Neural cell (in vitro differentiated cells): Measurements from ENCODE around the gene IGF1R. TPM values are rescaled to one million over a fixed set of nuclear protein-coding genes. Genes with fewer than 3 reads are reported as not detected.

Experiments used
- H2AFZ ChIP-seq: fragments of 200-600, 300-800 bp; sonication (generic), shearing (Covaris generic); 2 replicates; pipeline ENCODE4 v1.6.0; 2014; ENCODE audit warnings: low read depth, mild to moderate bottlenecking, antibody characterized with exemption, low read length, moderate library complexity
- H3F3A ChIP-seq: fragments of 200-600 bp; shearing (Covaris generic); 2 replicates; pipeline ENCODE4 v1.6.1; 2016; ENCODE audit warnings: mild to moderate bottlenecking, moderate library complexity, mixed read lengths, antibody characterized with exemption, low read length; ENCODE audit not compliant: insufficient read depth, poor library complexity, severe bottlenecking
- H3K27ac ChIP-seq: fragments of 200-600, 300-800 bp; sonication (generic), shearing (Covaris generic); 2 replicates; pipeline ENCODE4 v1.5.1; 2014; ENCODE audit warnings: mild to moderate bottlenecking, low read length, moderate library complexity
- H3K27me3 ChIP-seq: fragments of 300-800, 200-600 bp; sonication (generic), shearing (Covaris generic); 2 replicates; pipeline ENCODE4 v1.6.0; 2014; ENCODE audit warnings: mild to moderate bottlenecking, low read depth, low read length, moderate library complexity; ENCODE audit not compliant: insufficient read depth
- H3K36me3 ChIP-seq: fragments of 300-800, 200-600 bp; sonication (generic), shearing (Covaris generic); 2 replicates; pipeline ENCODE4 v1.5.1; 2014; ENCODE audit warnings: mild to moderate bottlenecking, antibody characterized with exemption, low read length, moderate library complexity; ENCODE audit not compliant: insufficient read depth
- H3K4me2 ChIP-seq: fragments of 300-800, 200-600 bp; sonication (generic), shearing (Covaris generic); 2 replicates; pipeline ENCODE4 v1.6.0; 2014; ENCODE audit warnings: mild to moderate bottlenecking, low read length
- H3K4me3 ChIP-seq: fragments of 300-800, 200-600 bp; sonication (generic), shearing (Covaris generic); 2 replicates; pipeline ENCODE4 v1.5.1; 2014; ENCODE audit warnings: mild to moderate bottlenecking, low read length, moderate library complexity
- H3K79me2 ChIP-seq: fragments of 200-600 bp; shearing (Covaris generic); replicated peaks from 2 replicates; pipeline ENCODE4 v1.6.0; 2014; ENCODE audit warnings: mild to moderate bottlenecking, low read length, moderate library complexity; ENCODE audit not compliant: insufficient read depth
- H3K9ac ChIP-seq: fragments of 300-800, 200-600 bp; sonication (generic), shearing (Covaris generic); 2 replicates; pipeline ENCODE4 v1.6.1; 2016; ENCODE audit warnings: mild to moderate bottlenecking, low read length, mixed read lengths
- H3K9me2 ChIP-seq: fragments of 200-600 bp; shearing (Covaris generic); 2 replicates; pipeline ENCODE4 v1.6.1; 2016; ENCODE audit warnings: mild to moderate bottlenecking, low read length, mixed read lengths; ENCODE audit not compliant: insufficient read depth
- H3K9me3 ChIP-seq: fragments of 200-600, 300-800 bp; sonication (generic), shearing (Covaris generic); 2 replicates; pipeline ENCODE4 v1.6.1; 2016; ENCODE audit warnings: mild to moderate bottlenecking, mixed run types, low read length, moderate library complexity, mixed read lengths
- H4K20me1 ChIP-seq: fragments of 200-600 bp; shearing (Covaris generic); 2 replicates; pipeline ENCODE4 v1.6.1; 2016; ENCODE audit warnings: mild to moderate bottlenecking, mixed run types; ENCODE audit not compliant: insufficient read depth
- CTCF ChIP-seq: fragments of 450-650 bp; IDR thresholded peaks from 2 replicates; pipeline ENCODE4 v1.5.1; 2014; ENCODE audit warnings: antibody characterized with exemption, mild to moderate bottlenecking, moderate library complexity; ENCODE audit not compliant: poor library complexity, severe bottlenecking
- EP300 ChIP-seq: fragments of 450-650 bp; conservative IDR thresholded peaks from 2 replicates; pipeline ENCODE4 v1.6.1; 2014; ENCODE audit warnings: antibody characterized with exemption, mild to moderate bottlenecking, moderate library complexity; ENCODE audit not compliant: poor library complexity, severe bottlenecking
- EZH2 ChIP-seq: fragments of 200-600, 300-800 bp; shearing (Covaris generic), sonication (generic); IDR thresholded peaks from 2 replicates; pipeline ENCODE4 v1.6.1; 2014; ENCODE audit warnings: antibody characterized with exemption, low read length, borderline replicate concordance, mild to moderate bottlenecking; ENCODE audit not compliant: insufficient read depth, poor library complexity, severe bottlenecking
- MXI1 ChIP-seq: fragments of 450-650 bp; conservative IDR thresholded peaks from 2 replicates; pipeline ENCODE4 v1.6.1; 2014; ENCODE audit warnings: antibody characterized with exemption, mild to moderate bottlenecking; ENCODE audit not compliant: poor library complexity, severe bottlenecking
- POLR2AphosphoS5 ChIP-seq: IDR thresholded peaks from 2 replicates; pipeline ENCODE4 v1.6.1; 2012
- RAD21 ChIP-seq: fragments of 450-650 bp; conservative IDR thresholded peaks from 2 replicates; pipeline ENCODE4 v1.6.1; 2014; ENCODE audit warnings: antibody characterized with exemption, mild to moderate bottlenecking, moderate library complexity
- SMC3 ChIP-seq: fragments of 450-650 bp; conservative IDR thresholded peaks from 2 replicates; pipeline ENCODE4 v1.6.1; 2014; ENCODE audit warnings: antibody characterized with exemption, mild to moderate bottlenecking, moderate library complexity; ENCODE audit not compliant: poor library complexity
- TAF1 ChIP-seq: IDR thresholded peaks from 2 replicates; pipeline ENCODE4 v1.6.1; 2012; ENCODE audit warnings: low read depth
- polyA plus RNA-seq: library from polyadenylated mRNA; depleted of rRNA; stranded (reverse); fragments of >200 nt; gene quantifications from 2 replicates; pipeline ENCODE4 v1.2.3, GENCODE V29; 2014
- TF ChIP-seq, protein P1 (sequence below): IDR thresholded peaks from 2 replicates; pipeline ENCODE4 v1.6.1; 2012; ENCODE audit warnings: borderline replicate concordance

Gene IGF1R
- polyA plus RNA-seq, 1 donor from 2014 or later = 10.9 TPM

DNA sequence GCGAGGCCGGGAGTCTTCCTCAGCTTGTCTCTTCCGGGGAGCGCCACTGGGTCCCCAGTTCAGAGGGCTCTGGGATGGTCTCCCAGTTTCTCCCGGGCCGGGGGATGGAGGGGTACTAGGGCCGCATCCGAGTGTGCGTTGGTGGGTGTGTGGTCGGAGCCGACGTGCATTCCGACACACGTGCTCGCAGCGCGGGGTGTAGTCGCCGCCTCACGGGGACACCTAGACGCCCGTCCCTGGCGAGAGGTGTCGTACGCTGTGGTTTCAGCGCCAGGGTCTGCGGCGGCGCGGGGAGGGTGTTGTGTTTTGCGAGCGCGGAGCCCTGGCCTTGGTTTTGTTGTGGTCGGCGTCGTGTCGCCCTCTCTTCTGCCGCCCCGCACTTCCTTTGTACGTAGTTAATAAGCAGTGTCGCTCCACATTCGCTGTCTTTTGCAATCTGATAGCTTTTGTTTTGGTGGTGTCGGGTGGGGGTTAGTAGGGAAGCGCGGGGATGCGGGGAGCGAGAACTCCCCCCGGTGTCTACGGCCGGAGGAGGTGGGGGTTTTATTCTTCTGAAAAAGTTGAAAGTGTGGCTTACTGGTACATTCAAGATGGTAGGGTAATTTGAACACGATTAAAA, 2.2 kb downstream of the IGF1R start:
- Histone ChIP-seq H3K4me2 (peak overlapping the region; percentile 56), H3K4me3 (peak overlapping the region; percentile 95), H3F3A (peaks cover 2% of the 10 kb centered on the region), H3K79me2 (peaks cover 62% of the 10 kb centered on the region), H3K27me3 (no peaks in the 10 kb centered on the region), H3K9me3 (no peaks in the 10 kb centered on the region), H2AFZ (no peak overlapping the region), H3K36me3 (no peaks in the 10 kb centered on the region), H3K27ac (no peak overlapping the region), H4K20me1 (peaks cover 35% of the 10 kb centered on the region), H3K9me2 (no peaks in the 10 kb centered on the region), H3K9ac (peak overlapping the region; percentile 75)
- TF ChIP-seq MXI1 = peak; percentile 90
- TF ChIP-seq, protein P1, sequence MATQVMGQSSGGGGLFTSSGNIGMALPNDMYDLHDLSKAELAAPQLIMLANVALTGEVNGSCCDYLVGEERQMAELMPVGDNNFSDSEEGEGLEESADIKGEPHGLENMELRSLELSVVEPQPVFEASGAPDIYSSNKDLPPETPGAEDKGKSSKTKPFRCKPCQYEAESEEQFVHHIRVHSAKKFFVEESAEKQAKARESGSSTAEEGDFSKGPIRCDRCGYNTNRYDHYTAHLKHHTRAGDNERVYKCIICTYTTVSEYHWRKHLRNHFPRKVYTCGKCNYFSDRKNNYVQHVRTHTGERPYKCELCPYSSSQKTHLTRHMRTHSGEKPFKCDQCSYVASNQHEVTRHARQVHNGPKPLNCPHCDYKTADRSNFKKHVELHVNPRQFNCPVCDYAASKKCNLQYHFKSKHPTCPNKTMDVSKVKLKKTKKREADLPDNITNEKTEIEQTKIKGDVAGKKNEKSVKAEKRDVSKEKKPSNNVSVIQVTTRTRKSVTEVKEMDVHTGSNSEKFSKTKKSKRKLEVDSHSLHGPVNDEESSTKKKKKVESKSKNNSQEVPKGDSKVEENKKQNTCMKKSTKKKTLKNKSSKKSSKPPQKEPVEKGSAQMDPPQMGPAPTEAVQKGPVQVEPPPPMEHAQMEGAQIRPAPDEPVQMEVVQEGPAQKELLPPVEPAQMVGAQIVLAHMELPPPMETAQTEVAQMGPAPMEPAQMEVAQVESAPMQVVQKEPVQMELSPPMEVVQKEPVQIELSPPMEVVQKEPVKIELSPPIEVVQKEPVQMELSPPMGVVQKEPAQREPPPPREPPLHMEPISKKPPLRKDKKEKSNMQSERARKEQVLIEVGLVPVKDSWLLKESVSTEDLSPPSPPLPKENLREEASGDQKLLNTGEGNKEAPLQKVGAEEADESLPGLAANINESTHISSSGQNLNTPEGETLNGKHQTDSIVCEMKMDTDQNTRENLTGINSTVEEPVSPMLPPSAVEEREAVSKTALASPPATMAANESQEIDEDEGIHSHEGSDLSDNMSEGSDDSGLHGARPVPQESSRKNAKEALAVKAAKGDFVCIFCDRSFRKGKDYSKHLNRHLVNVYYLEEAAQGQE = no peak

DNA sequence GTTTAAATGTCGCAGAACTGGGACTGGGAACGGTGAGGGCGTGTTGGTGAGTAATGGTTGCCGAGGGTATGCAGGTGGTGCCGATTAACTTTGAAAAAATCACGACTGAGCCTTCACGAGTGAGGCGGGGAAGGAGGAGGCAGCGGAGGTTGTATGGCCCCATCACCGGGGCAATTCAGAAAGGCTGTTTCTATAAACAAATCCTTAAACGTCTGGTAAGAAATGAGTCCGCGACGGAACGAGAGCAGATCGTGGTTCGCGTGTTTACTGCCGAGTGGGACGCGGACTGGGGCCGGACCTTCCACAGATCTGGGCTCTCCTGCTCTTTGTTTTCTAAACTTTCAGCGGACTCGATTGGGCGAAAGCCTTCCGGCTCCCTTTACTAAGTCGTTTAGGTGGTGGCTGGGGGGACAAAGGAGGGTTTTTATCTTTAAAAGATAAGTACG, 2.7 kb downstream of the IGF1R start:
- no peak overlapping the region for H3K27ac ChIP-seq
- no peaks in the 10 kb centered on the region for H3K9me2 ChIP-seq
- H3K4me2 ChIP-seq = peak overlapping the region; percentile 56
- TF ChIP-seq EP300 = no peak
- TF ChIP-seq RAD21 = no peak
- peaks cover 2% of the 10 kb centered on the region for H3F3A ChIP-seq
- H3K4me3 ChIP-seq = peak overlapping the region; percentile 95
- peaks cover 35% of the 10 kb centered on the region for H4K20me1 ChIP-seq
- peaks cover 68% of the 10 kb centered on the region for H3K79me2 ChIP-seq
- no peaks in the 10 kb centered on the region for H3K27me3 ChIP-seq
- H2AFZ ChIP-seq = no peak overlapping the region
- no peaks in the 10 kb centered on the region for H3K9me3 ChIP-seq
- H3K9ac ChIP-seq = peak overlapping the region; percentile 75
- no peaks in the 10 kb centered on the region for H3K36me3 ChIP-seq

DNA sequence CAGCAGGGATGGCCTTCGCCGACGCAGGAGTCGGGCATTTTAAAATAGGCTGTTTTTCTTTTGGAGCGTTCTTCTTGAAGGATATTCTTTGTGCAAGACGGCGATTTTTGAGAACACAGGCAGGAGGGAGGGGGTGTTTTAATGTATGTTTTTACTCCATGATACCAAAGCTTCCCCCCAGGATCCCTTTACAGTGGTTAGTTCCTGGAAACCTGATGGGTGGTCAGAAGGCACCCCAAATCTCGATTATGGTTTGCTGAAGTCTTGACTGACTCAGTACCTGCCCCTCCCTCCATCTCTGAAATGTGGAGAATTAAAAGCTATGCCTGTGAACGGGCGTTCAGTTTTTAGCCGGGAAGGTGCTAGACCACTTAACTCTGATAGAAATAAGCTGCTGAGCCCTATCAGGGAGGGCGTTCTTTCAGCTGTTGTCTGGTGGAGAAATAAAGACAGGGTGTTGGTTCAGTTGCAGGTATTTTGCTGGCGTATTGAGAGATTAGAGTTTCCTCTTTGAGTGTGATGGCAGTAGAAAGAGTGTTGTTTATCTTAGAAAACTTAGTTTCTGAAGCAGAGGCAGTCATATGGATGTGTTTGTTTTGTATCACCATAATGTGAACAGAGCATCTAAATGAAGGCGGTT, 3.4 kb downstream of the IGF1R start:
- H4K20me1 ChIP-seq = peaks cover 35% of the 10 kb centered on the region
- no peak overlapping the region for H2AFZ ChIP-seq
- H3K27ac ChIP-seq = no peak overlapping the region
- H3K79me2 ChIP-seq = peaks cover 74% of the 10 kb centered on the region
- H3K27me3 ChIP-seq = no peaks in the 10 kb centered on the region
- TF ChIP-seq EP300 = no peak
- no peak for TF ChIP-seq POLR2AphosphoS5
- TF ChIP-seq EZH2 = no peak
- TF ChIP-seq MXI1 = no peak
- TF ChIP-seq CTCF = no peak
- no peak for TF ChIP-seq TAF1
- TF ChIP-seq, protein P1 = no peak
- TF ChIP-seq SMC3 = no peak
- H3K9me2 ChIP-seq = no peaks in the 10 kb centered on the region
- peaks cover 2% of the 10 kb centered on the region for H3F3A ChIP-seq
- H3K9ac ChIP-seq = peak overlapping the region; percentile 75
- H3K4me2 ChIP-seq = peak overlapping the region; percentile 56
- H3K4me3 ChIP-seq = peak overlapping the region; percentile 95
- H3K9me3 ChIP-seq = no peaks in the 10 kb centered on the region
- no peaks in the 10 kb centered on the region for H3K36me3 ChIP-seq
